GM21576 (cell line): ENCODE data around the gene PALLD.
"Not testable (repeated sequence)": the region's sequence is repeated elsewhere in the genome, so short reads cannot be mapped to it uniquely, and the experiment has no call there.

Experiments
- ATAC-seq: cut with Tn5 transposase; IDR thresholded peaks from one replicate; pipeline ENCODE4 v1.9.1; 2021; ENCODE audit warnings: mild to moderate bottlenecking, moderate library complexity; ENCODE audit not compliant: unreplicated experiment

The PALLD gene

DNA sequence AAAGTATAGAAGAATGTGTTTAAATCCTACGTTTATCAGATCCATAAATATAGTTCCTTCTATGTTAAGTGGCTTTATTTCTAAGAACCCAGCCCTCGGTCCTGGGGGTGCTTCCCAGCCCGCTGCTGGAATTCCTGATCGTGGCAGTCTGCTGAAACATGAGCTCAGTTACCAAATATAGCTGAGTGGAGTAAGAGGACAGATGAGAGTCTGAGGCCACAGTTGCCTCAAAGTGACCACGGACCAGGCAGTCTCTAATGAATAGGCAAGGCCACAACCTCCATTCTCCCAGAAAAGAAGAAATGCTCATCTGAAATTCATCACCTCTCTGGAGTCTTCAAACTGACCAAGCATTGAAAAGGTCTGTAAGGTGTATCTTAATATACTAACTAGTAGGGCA lies at the start of gene PALLD:
TSS of gene PALLD (plus strand) at position 219 of the 400 bp plus-strand sequence.
- ATAC-seq: no peak

DNA sequence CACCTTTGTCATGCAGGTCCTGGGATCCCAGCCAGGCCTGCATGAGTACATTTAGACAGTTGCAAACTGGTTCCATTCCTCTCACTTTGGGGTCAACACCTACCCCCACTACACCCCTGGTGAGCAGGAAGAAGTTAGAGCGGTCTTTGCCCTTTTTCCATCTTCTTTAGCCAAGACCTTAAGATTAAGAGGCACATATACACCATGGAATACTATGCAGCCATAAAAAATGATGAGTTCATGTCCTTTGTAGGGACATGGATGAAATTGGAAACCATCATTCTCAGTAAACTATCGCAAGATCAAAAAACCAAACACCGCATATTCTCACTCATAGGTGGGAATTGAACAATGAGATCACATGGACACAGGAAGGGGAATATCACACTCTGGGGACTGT lies 47.8 kb upstream of the PALLD start:
- ATAC-seq: not testable (repeated sequence)

DNA sequence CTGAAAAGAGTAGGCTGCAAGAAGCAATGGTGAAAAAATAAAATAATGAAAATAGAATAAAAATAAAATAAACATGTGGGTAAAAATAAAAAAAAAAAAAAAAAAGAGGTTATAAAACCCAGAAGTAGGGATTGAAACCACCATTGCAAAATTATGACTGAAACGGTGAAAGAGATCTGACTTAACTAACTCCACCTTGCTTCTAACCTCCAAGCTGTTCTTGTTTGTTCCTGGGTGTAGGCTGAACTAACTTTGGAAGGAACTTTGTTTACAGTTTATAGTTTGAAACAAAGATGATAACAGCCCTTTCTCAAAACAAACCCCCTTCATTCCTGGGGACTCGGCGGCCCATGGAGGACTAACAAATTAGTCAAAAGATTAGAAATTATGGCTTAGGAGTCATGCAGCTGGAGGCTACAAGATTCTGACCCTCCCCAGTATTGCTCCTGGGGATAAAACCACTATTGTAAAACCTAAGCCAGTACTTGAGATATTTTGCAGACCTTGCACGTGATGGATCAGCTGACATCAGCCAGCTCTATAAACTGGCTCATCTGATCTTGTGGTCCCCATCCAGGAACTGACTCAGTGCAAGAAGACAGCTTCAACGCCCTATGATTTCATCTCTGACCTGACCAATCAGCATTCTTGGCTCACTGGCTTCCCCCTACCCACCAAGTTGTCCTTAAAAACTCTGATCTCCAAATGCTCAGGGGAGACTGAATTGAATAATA lies 47.0 kb upstream of the PALLD start:
- ATAC-seq: no peak

DNA sequence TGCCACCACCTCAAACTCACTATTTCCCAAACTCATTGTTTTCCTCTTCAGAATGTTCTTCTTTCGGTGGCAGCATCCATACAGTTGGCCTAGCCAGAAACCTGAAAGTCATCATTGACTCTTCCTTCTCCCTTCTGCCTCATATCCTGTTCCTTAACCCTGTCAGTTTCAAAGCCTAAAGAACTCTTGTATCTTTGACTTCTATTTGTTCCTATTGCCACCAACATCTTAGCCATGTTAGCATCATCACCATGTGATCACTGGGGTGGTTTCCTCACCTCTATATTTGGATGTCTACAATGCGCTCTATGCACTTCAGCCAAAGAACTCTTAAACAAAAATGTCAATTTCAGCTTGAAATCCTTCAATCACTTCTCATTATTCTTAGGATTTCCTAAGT lies 45.5 kb upstream of the PALLD start:
- ATAC-seq: peak; percentile 9

DNA sequence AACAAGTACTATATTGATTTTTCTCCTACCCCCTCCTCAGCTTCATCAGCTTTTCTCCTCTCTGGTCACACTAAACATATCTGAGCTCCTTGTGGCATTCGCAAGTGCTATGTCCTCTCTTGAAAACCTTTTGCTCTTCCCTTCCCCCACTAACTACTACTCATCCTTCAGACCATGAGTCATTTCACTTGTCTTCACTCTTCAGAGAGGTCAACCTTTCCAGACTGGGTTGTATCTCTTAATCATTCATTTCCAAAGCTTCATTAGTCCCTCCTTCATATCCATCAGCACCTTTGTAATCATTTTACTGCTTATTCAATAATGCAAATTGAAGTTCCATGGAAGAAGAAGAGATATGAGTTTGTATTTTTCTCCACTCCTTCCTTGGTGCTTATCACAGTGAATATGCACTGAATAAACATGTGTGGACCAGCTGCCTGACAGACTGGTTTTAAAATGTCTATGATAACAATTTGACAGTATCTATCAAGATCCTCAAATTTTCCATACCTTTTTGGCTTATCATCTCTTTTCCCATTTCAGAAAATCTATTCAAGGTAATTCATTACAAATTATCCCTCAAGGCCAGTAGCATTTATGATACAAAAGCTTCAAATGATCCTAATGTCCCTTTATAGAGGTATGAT lies 45.0 kb upstream of the PALLD start:
- peak; percentile 89 for ATAC-seq

DNA sequence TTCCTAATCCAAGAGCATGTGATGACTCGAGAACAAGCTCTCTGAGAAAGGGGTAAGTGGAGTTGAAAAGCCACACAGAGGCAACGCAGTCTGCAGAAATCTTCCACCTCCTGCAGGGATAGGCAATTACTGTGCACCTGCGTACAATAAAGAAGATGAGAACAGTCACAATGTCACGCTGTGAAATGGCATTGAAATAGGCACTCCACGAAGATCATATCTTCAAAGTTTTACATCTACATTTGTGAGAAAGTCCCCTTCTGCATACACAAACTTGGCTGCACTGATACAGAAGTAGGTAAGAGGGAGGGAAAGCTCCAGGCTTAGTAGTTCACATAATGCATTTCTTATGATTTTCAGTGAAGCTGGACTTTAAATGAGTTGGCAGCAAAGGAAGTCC lies 43.7 kb upstream of the PALLD start:
- no peak for ATAC-seq

DNA sequence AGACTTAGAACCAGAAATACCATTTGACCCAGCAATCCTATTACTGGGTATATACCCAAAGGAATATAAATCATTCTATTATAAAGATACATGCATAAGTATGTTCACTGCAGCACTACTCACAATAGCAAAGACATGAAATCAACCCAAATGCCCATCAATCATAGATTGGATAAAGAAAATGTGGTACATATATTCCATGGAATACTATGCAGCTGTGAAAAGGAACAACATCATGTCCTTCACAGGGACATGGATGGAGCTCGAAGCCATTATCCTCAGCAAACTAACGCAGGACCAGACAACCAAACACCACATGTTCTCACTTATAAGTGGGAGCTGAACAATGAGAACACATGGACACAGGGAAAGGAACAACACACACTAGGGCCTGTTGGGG lies 38.6 kb upstream of the PALLD start:
- ATAC-seq: not testable (repeated sequence)

- ATAC-seq: no peak
These were observed 35.0 kb upstream of the PALLD start for GRCh38 chr4:168461821-168462220.

DNA sequence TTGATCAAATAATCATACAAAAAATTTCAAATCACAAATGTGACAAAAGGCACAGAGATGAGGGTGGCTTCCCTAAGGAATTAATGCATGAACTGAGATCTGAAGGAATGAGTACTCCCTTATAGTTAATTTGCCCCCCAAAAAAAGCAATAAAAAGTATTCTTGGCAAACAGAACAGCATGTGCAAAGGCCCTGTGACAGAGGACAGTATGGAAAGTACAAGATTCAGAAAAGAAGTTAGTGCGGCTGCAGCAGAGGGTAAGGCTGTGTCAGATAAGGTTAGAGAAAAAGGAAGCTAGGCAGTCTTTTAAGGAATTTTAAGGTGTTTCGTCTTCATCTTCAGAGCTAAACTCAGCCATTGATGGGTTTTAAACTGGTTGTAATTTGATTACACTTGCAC lies 23.9 kb upstream of the PALLD start:
- ATAC-seq: no peak

GRCh38 chr4:168474660-168475320 lies 22.1 kb upstream of the PALLD start:
- ATAC-seq: no peak

DNA sequence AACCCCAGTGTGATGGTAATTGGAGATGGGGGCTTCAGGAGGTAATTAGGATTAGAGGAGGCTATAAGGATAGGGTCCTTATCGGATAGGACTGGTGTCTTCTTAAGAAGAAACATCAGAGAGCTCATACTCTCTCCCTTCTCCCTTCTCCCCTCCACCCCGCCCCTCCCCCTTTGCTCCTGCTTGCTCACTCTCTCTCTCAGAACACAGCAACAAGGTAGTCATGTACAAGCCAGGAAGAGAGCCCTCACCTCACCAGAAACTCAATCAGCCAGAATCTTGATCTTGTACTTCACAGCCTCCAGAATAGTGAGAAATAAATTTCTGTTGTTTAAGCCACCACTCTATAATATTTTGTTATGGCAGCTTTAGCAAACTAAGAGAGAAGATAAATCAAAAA lies 21.1 kb upstream of the PALLD start:
- ATAC-seq: no peak

DNA sequence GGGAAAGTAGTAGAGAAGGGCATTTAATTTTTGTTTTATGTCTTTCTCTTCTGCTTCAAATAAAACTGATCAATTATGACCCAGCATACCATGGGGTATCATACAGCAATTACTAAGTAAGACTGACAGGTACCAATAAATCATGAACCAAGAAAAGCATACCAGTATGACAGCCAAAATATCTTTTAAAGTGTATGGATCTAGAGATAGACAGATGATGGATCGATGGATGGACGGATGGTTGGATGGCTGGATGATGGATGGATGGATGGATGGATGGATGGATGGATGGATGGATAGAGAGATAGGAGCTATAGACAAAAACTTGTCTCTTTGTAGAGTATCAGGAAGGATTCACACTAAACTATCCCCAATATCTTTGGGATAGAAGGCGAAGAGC lies 18.0 kb upstream of the PALLD start:
- no peak for ATAC-seq

GRCh38 chr4:168480931-168481611 lies 15.8 kb upstream of the PALLD start:
- ATAC-seq: peak; percentile 37

DNA sequence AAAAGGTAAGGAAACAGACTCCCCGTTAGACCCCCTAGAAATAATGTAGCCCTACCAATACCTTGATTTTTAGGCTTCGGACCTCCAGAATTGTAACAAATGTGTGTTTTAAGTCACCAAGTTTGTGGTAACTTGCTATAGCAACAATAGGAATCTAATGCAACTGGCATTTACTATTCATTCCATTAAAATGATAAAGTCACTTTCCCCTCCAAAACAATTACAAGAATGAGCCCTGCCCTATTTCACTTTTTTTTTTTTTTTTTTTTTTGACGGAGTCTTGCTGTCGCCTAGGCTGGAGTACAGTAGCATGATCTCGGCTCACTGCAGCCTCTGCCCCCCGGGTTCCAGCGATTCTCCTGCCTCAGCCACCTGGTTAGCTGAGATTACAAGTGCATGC lies 13.0 kb upstream of the PALLD start:
- ATAC-seq: no peak

GRCh38 chr4:168484626-168485025 lies 12.2 kb upstream of the PALLD start:
- ATAC-seq: no peak

- no peak for ATAC-seq
These were observed 11.5 kb upstream of the PALLD start for GRCh38 chr4:168485156-168485910.

GRCh38 chr4:168486912-168487281 lies 10.0 kb upstream of the PALLD start:
- ATAC-seq: no peak

DNA sequence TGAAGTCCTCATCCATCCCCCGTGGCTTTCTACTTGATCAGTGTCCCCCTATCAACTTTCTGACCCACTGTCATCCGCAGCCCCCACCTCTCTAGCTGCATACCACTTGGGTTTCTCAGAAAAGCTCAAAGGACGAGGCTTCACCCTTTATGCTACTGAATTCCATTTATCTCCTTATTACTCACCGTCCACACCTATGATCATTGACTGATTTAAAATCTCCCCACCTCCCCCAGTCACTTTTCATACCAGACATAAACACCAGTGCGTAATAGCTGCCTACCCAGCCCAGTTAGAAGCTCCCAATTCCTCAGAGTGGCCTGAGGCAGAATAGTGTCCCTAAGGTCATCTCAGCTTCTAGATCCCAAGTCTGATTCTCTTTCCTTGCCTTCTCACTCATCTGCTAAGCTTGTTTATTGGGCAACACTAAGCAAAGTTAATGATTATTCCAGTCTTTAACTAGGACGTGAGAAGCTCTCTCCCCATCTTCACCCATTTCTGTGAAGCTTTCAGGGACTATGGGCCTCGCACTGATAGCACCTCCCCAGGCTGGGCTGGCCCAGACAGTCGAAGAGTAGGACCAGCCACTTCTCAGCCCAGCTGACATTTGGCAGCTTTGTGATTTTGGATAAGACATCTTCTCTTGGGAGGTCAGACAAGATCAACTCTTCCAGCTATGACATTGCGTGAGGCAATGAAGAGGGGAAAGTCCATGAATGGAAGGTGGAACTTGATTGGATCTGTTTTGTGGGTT lies 9.4 kb upstream of the PALLD start:
- no peak for ATAC-seq

DNA sequence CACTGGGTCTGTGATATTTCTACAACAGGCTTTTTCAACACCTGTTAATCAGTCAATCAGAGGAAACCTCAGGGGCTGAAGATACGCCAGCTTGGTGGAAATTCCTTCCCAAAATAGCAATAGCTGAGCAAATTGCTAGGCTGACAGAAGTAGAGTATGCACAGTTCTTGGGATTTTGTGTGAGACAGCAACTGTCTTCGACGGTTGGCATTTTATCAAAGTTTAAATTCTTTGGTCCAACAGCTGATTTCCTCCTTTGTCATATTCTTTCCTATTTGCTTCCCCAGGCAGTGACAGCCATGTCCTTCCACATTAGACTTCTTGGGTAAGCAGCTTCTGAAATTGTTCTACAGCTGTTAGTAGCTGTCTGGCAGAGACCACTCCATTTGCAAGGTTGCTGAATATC lies 8.0 kb upstream of the PALLD start:
- ATAC-seq: no peak

- no peak for ATAC-seq
These were observed 7.2 kb upstream of the PALLD start for GRCh38 chr4:168489616-168490015.
